H9 (cell line): Measurements from ENCODE around the gene PITPNM2. TPM values are rescaled to one million over a fixed set of nuclear protein-coding genes. Genes with fewer than 3 reads are reported as not detected.

Experiments
- DNase-seq: peaks from one replicate; pipeline ENCODE4 v3.0.0-alpha.2; 2017
- H2AFZ ChIP-seq: one replicate; pipeline ENCODE4 v1.6.1; 2013; ENCODE audit warnings: mild to moderate bottlenecking, low read length, control low read depth, moderate library complexity
- H2AK5ac ChIP-seq: 2 replicates; pipeline ENCODE4 v1.6.1; 2013; ENCODE audit warnings: low read length, control low read depth, mixed read lengths; ENCODE audit not compliant: insufficient read length
- H2BK120ac ChIP-seq: one replicate; pipeline ENCODE4 v1.6.1; 2013; ENCODE audit warnings: low read depth, mild to moderate bottlenecking, low read length, control low read depth, inconsistent platforms; ENCODE audit not compliant: poor library complexity, severe bottlenecking
- H2BK12ac ChIP-seq: 2 replicates; pipeline ENCODE4 v1.6.1; 2013; ENCODE audit warnings: low read length, control low read depth, mixed read lengths, low read depth; ENCODE audit not compliant: insufficient read length
- H2BK15ac ChIP-seq: 2 replicates; pipeline ENCODE4 v1.6.1; 2013; ENCODE audit warnings: low read depth, low read length, control low read depth
- H2BK20ac ChIP-seq: one replicate; pipeline ENCODE4 v1.6.1; 2013; ENCODE audit warnings: low read depth, mild to moderate bottlenecking, low read length, control low read depth, inconsistent platforms; ENCODE audit not compliant: poor library complexity, severe bottlenecking
- H2BK5ac ChIP-seq: 2 replicates; pipeline ENCODE4 v1.6.1; 2013; ENCODE audit warnings: low read length, control low read depth, mixed read lengths; ENCODE audit not compliant: insufficient read length
- H3K14ac ChIP-seq: 2 replicates; pipeline ENCODE4 v1.6.1; 2013; ENCODE audit warnings: low read length, control low read depth; ENCODE audit not compliant: insufficient read depth
- H3K18ac ChIP-seq: 2 replicates; pipeline ENCODE4 v1.6.1; 2013; ENCODE audit warnings: low read depth, mild to moderate bottlenecking, mixed read lengths, low read length, control low read depth; ENCODE audit not compliant: insufficient read length
- H3K23ac ChIP-seq: 2 replicates; pipeline ENCODE4 v1.6.1; 2013; ENCODE audit warnings: low read length, control low read depth, mixed read lengths, low read depth; ENCODE audit not compliant: insufficient read length
- H3K23me2 ChIP-seq: 2 replicates; pipeline ENCODE4 v1.6.1; 2013; ENCODE audit warnings: low read depth, mild to moderate bottlenecking, mixed read lengths, low read length, control low read depth; ENCODE audit not compliant: insufficient read length, poor library complexity, severe bottlenecking
- H3K27ac ChIP-seq: 2 replicates; pipeline ENCODE4 v1.5.1; 2013; ENCODE audit warnings: low read length, control low read depth, mixed read lengths, low read depth; ENCODE audit not compliant: insufficient read length
- H3K27me3 ChIP-seq: 2 replicates; pipeline ENCODE4 v1.6.1; 2013; ENCODE audit warnings: low read length, control low read depth, inconsistent platforms; ENCODE audit not compliant: insufficient read depth
- H3K4ac ChIP-seq: 2 replicates; pipeline ENCODE4 v1.6.1; 2013; ENCODE audit warnings: low read depth, mild to moderate bottlenecking, control low read depth, inconsistent platforms, low read length, moderate library complexity
- H3K4me1 ChIP-seq: 2 replicates; pipeline ENCODE4 v1.6.1; 2013; ENCODE audit warnings: low read length, control low read depth, inconsistent platforms; ENCODE audit not compliant: insufficient read depth
- H3K4me2 ChIP-seq: 2 replicates; pipeline ENCODE4 v1.6.1; 2013; ENCODE audit warnings: low read length, control low read depth, mixed read lengths; ENCODE audit not compliant: insufficient read length, insufficient read depth
- H3K56ac ChIP-seq: 2 replicates; pipeline ENCODE4 v1.6.1; 2013; ENCODE audit warnings: low read depth, mild to moderate bottlenecking, mixed read lengths, low read length, control low read depth; ENCODE audit not compliant: insufficient read length
- H3K79me1 ChIP-seq: 2 replicates; pipeline ENCODE4 v1.6.1; 2013; ENCODE audit warnings: low read depth, mild to moderate bottlenecking, moderate library complexity, low read length, control low read depth, inconsistent platforms; ENCODE audit not compliant: insufficient read depth, poor library complexity, severe bottlenecking
- H3K79me2 ChIP-seq: 2 replicates; pipeline ENCODE4 v1.6.1; 2013; ENCODE audit warnings: low read length, control low read depth, inconsistent platforms; ENCODE audit not compliant: insufficient read depth
- H3K9ac ChIP-seq: 2 replicates; pipeline ENCODE4 v1.6.1; 2013; ENCODE audit warnings: low read length, control low read depth, mixed read lengths; ENCODE audit not compliant: insufficient read length; ENCODE audit errors: extremely low read depth
- H3K9me3 ChIP-seq: one replicate; pipeline ENCODE4 v1.6.1; 2013; ENCODE audit warnings: low read depth, low read length, inconsistent platforms; ENCODE audit not compliant: control insufficient read depth
- H3T11ph ChIP-seq: one replicate; pipeline ENCODE4 v1.6.1; 2013; ENCODE audit warnings: mild to moderate bottlenecking, low read length, control low read depth, inconsistent platforms
- H4K20me1 ChIP-seq: one replicate; pipeline ENCODE4 v1.6.1; 2013; ENCODE audit not compliant: control insufficient read depth, insufficient read length, insufficient read depth
- H4K5ac ChIP-seq: 2 replicates; pipeline ENCODE4 v1.6.1; 2013; ENCODE audit warnings: low read depth, mild to moderate bottlenecking, mixed read lengths, low read length, control low read depth; ENCODE audit not compliant: insufficient read length
- H4K8ac ChIP-seq: replicated peaks from 2 replicates; pipeline ENCODE4 v1.6.1; 2013; ENCODE audit warnings: low read length, control low read depth, mixed read lengths, low read depth; ENCODE audit not compliant: insufficient read length
- H4K91ac ChIP-seq: 2 replicates; pipeline ENCODE4 v1.6.1; 2013; ENCODE audit warnings: low read depth, mild to moderate bottlenecking, moderate library complexity, mixed read lengths, low read length, control low read depth; ENCODE audit not compliant: insufficient read length
- H3K27ac Mint-ChIP-seq, 3 experiments: 2 replicates in 2 of 3; 3 replicates in 1 of 3; pipeline ENCODE4 v1.8.0; 2020 to 2021; ENCODE audit warnings: mixed read lengths in 3 of 3, mild to moderate bottlenecking in 1 of 3, moderate library complexity in 1 of 3
- H3K27me3 Mint-ChIP-seq: 2 replicates; pipeline ENCODE4 v1.8.0; 2021; ENCODE audit warnings: low read depth, mild to moderate bottlenecking, moderate library complexity, mixed read lengths
- H3K36me3 Mint-ChIP-seq, 3 experiments: 2 replicates in 2 of 3; 3 replicates in 1 of 3; pipeline ENCODE4 v1.8.0; 2020 to 2021; ENCODE audit warnings: low read depth in 3 of 3, mixed read lengths in 3 of 3; ENCODE audit not compliant: insufficient read depth in 1 of 3
- H3K4me1 Mint-ChIP-seq, 2 experiments: 2 replicates each; pipeline ENCODE4 v1.8.0; 2020; ENCODE audit warnings: mixed read lengths in 2 of 2
- H3K4me3 Mint-ChIP-seq, 2 experiments: 2 replicates in 1 of 2; 3 replicates in 1 of 2; pipeline ENCODE4 v1.8.0; 2020 to 2021; ENCODE audit warnings: mild to moderate bottlenecking in 2 of 2, mixed read lengths in 2 of 2, moderate library complexity in 1 of 2
- H3K9me3 Mint-ChIP-seq, 2 experiments: 2 replicates in 1 of 2; 3 replicates in 1 of 2; pipeline ENCODE4 v1.8.0; 2020; ENCODE audit warnings: mild to moderate bottlenecking in 2 of 2, mixed read lengths in 2 of 2, moderate library complexity in 1 of 2
- WGBS: extraction: QIAGEN DNeasy Blood & Tissue Kit; methylation state at CpG from one replicate; pipeline ENCODE4 v1.1.7; 2013; ENCODE audit warnings: missing lambda C conversion rate, low lambda C conversion rate, mixed read lengths; ENCODE audit not compliant: insufficient read length; ENCODE audit errors: extremely low coverage; 5-methylcytosine and 5-hydroxymethylcytosine counted together
- total RNA-seq: library from RNA; stranded (reverse); gene quantifications from 2 replicates; pipeline ENCODE4 v1.2.1, GENCODE V29; 2021
- TF ChIP-seq, protein P1 (sequence below): fragments of 200-600 bp; sonication (generic); conservative IDR thresholded peaks from 3 replicates; pipeline ENCODE4 v1.8.0; 2021; ENCODE audit warnings: antibody characterized with exemption, mild to moderate bottlenecking

Gene PITPNM2
- total RNA-seq, 1 experiment from 2014 or later, result 1.2 TPM

DNA sequence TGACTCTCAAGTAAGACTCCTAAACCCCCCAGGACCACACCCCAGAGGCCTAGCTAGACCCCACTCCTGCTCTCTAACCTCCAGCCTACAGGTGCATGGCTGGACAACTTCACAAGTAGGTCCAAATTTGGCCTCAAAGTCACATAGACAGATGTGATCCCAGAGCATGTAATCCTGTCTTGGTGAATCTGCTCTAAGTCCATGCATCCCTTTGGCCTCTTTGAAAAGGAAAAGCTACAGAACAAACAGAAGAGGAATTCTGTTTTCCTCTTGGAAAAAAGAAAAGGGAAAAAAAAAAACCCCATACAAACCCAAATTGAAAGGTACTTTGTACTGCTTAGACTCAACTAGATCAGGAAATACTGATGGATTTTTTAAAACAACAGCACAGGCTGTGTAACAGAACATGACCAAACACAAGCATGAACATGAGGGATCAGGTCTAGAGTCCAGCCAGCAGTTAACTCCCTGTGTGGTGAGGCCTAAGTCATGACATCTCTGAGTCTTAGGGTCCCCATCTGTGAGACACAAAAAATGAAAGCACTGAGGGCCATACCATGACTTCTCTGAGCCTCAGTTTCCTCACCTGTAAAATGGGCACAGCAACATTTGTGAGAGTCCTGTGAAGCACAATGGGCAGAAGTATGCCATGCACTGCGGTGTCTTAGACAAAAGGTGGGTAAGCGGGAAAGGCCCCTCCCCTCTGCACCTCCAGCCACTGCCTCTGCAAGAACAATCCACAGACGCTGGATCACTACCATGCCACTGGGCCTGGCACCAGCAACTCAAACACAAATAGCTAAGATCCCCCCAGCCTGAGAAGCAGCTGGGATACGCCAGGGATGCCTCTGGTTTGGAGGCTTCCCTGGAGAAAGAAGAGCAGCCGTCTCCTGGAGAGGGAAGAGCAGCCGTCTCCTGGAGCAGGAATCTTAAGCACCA is 9.9 kb downstream of the PITPNM2 start:
- no CpG with 5 or more reads among the region's 6 CpGs for WGBS
- Mint-ChIP-seq H3K9me3 (peaks cover 0 to 3% of the 10 kb centered on the region in 2 experiments; a peak in 1 of 5 replicates), H3K4me1 (peaks cover 34 to 39% of the 10 kb centered on the region in 2 experiments), H3K27me3 (peaks cover 3% of the 10 kb centered on the region), H3K36me3 (peaks cover 0 to 5% (median 2%) of the 10 kb centered on the region in 3 experiments; a peak in 3 of 7 replicates), H3K27ac (peak overlapping the region in 1 of 3 experiments; percentile 47; a peak in 1 of 7 replicates), H3K4me3 (no peak overlapping the region)
- Histone ChIP-seq H3K79me2 (no peaks in the 10 kb centered on the region), H3K27ac (no peak overlapping the region), H2AFZ (no peak overlapping the region), H2AK5ac (no peak overlapping the region), H3K56ac (no peak overlapping the region), H4K5ac (no peak overlapping the region), H3K14ac (no peak overlapping the region), H2BK15ac (no peak overlapping the region), H2BK20ac (no peak overlapping the region), H3K23me2 (no peaks in the 10 kb centered on the region), H2BK12ac (no peak overlapping the region), H3K79me1 (no peaks in the 10 kb centered on the region), H3K9ac (no peak overlapping the region), H3T11ph (no peak overlapping the region), H3K4me1 (no peaks in the 10 kb centered on the region), H3K4me2 (no peak overlapping the region), H2BK120ac (no peak overlapping the region), H3K18ac (no peak overlapping the region), H4K8ac (no peak overlapping the region), H3K9me3 (no peaks in the 10 kb centered on the region), H4K20me1 (no peaks in the 10 kb centered on the region), H3K23ac (no peak overlapping the region), H4K91ac (no peak overlapping the region), H3K27me3 (no peaks in the 10 kb centered on the region), H2BK5ac (no peak overlapping the region), H3K4ac (no peak overlapping the region)
- no peak for DNase-seq
- TF ChIP-seq, protein P1, sequence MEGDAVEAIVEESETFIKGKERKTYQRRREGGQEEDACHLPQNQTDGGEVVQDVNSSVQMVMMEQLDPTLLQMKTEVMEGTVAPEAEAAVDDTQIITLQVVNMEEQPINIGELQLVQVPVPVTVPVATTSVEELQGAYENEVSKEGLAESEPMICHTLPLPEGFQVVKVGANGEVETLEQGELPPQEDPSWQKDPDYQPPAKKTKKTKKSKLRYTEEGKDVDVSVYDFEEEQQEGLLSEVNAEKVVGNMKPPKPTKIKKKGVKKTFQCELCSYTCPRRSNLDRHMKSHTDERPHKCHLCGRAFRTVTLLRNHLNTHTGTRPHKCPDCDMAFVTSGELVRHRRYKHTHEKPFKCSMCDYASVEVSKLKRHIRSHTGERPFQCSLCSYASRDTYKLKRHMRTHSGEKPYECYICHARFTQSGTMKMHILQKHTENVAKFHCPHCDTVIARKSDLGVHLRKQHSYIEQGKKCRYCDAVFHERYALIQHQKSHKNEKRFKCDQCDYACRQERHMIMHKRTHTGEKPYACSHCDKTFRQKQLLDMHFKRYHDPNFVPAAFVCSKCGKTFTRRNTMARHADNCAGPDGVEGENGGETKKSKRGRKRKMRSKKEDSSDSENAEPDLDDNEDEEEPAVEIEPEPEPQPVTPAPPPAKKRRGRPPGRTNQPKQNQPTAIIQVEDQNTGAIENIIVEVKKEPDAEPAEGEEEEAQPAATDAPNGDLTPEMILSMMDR, result no peak
